Neural cell (in vitro differentiated cells): Measurements from ENCODE around the gene VPS37B. TPM values are rescaled to one million over a fixed set of nuclear protein-coding genes. Genes with fewer than 3 reads are reported as not detected.

Experiments
- H2AFZ ChIP-seq: fragments of 200-600, 300-800 bp; sonication (generic), shearing (Covaris generic); 2 replicates; pipeline ENCODE4 v1.6.0; 2014; ENCODE audit warnings: low read depth, mild to moderate bottlenecking, antibody characterized with exemption, low read length, moderate library complexity
- H3F3A ChIP-seq: fragments of 200-600 bp; shearing (Covaris generic); 2 replicates; pipeline ENCODE4 v1.6.1; 2016; ENCODE audit warnings: mild to moderate bottlenecking, moderate library complexity, mixed read lengths, antibody characterized with exemption, low read length; ENCODE audit not compliant: insufficient read depth, poor library complexity, severe bottlenecking
- H3K27ac ChIP-seq: fragments of 200-600, 300-800 bp; sonication (generic), shearing (Covaris generic); 2 replicates; pipeline ENCODE4 v1.5.1; 2014; ENCODE audit warnings: mild to moderate bottlenecking, low read length, moderate library complexity
- H3K27me3 ChIP-seq: fragments of 300-800, 200-600 bp; sonication (generic), shearing (Covaris generic); 2 replicates; pipeline ENCODE4 v1.6.0; 2014; ENCODE audit warnings: mild to moderate bottlenecking, low read depth, low read length, moderate library complexity; ENCODE audit not compliant: insufficient read depth
- H3K36me3 ChIP-seq: fragments of 300-800, 200-600 bp; sonication (generic), shearing (Covaris generic); 2 replicates; pipeline ENCODE4 v1.5.1; 2014; ENCODE audit warnings: mild to moderate bottlenecking, antibody characterized with exemption, low read length, moderate library complexity; ENCODE audit not compliant: insufficient read depth
- H3K4me2 ChIP-seq: fragments of 300-800, 200-600 bp; sonication (generic), shearing (Covaris generic); 2 replicates; pipeline ENCODE4 v1.6.0; 2014; ENCODE audit warnings: mild to moderate bottlenecking, low read length
- H3K4me3 ChIP-seq: fragments of 300-800, 200-600 bp; sonication (generic), shearing (Covaris generic); 2 replicates; pipeline ENCODE4 v1.5.1; 2014; ENCODE audit warnings: mild to moderate bottlenecking, low read length, moderate library complexity
- H3K79me2 ChIP-seq: fragments of 200-600 bp; shearing (Covaris generic); replicated peaks from 2 replicates; pipeline ENCODE4 v1.6.0; 2014; ENCODE audit warnings: mild to moderate bottlenecking, low read length, moderate library complexity; ENCODE audit not compliant: insufficient read depth
- H3K9ac ChIP-seq: fragments of 300-800, 200-600 bp; sonication (generic), shearing (Covaris generic); 2 replicates; pipeline ENCODE4 v1.6.1; 2016; ENCODE audit warnings: mild to moderate bottlenecking, low read length, mixed read lengths
- H3K9me2 ChIP-seq: fragments of 200-600 bp; shearing (Covaris generic); 2 replicates; pipeline ENCODE4 v1.6.1; 2016; ENCODE audit warnings: mild to moderate bottlenecking, low read length, mixed read lengths; ENCODE audit not compliant: insufficient read depth
- H3K9me3 ChIP-seq: fragments of 200-600, 300-800 bp; sonication (generic), shearing (Covaris generic); 2 replicates; pipeline ENCODE4 v1.6.1; 2016; ENCODE audit warnings: mild to moderate bottlenecking, mixed run types, low read length, moderate library complexity, mixed read lengths
- H4K20me1 ChIP-seq: fragments of 200-600 bp; shearing (Covaris generic); 2 replicates; pipeline ENCODE4 v1.6.1; 2016; ENCODE audit warnings: mild to moderate bottlenecking, mixed run types; ENCODE audit not compliant: insufficient read depth
- CTCF ChIP-seq: fragments of 450-650 bp; IDR thresholded peaks from 2 replicates; pipeline ENCODE4 v1.5.1; 2014; ENCODE audit warnings: antibody characterized with exemption, mild to moderate bottlenecking, moderate library complexity; ENCODE audit not compliant: poor library complexity, severe bottlenecking
- EP300 ChIP-seq: fragments of 450-650 bp; conservative IDR thresholded peaks from 2 replicates; pipeline ENCODE4 v1.6.1; 2014; ENCODE audit warnings: antibody characterized with exemption, mild to moderate bottlenecking, moderate library complexity; ENCODE audit not compliant: poor library complexity, severe bottlenecking
- EZH2 ChIP-seq: fragments of 200-600, 300-800 bp; shearing (Covaris generic), sonication (generic); IDR thresholded peaks from 2 replicates; pipeline ENCODE4 v1.6.1; 2014; ENCODE audit warnings: antibody characterized with exemption, low read length, borderline replicate concordance, mild to moderate bottlenecking; ENCODE audit not compliant: insufficient read depth, poor library complexity, severe bottlenecking
- MXI1 ChIP-seq: fragments of 450-650 bp; conservative IDR thresholded peaks from 2 replicates; pipeline ENCODE4 v1.6.1; 2014; ENCODE audit warnings: antibody characterized with exemption, mild to moderate bottlenecking; ENCODE audit not compliant: poor library complexity, severe bottlenecking
- POLR2AphosphoS5 ChIP-seq: IDR thresholded peaks from 2 replicates; pipeline ENCODE4 v1.6.1; 2012
- RAD21 ChIP-seq: fragments of 450-650 bp; conservative IDR thresholded peaks from 2 replicates; pipeline ENCODE4 v1.6.1; 2014; ENCODE audit warnings: antibody characterized with exemption, mild to moderate bottlenecking, moderate library complexity
- REST ChIP-seq: IDR thresholded peaks from 2 replicates; pipeline ENCODE4 v1.6.1; 2012; ENCODE audit warnings: borderline replicate concordance
- SMC3 ChIP-seq: fragments of 450-650 bp; conservative IDR thresholded peaks from 2 replicates; pipeline ENCODE4 v1.6.1; 2014; ENCODE audit warnings: antibody characterized with exemption, mild to moderate bottlenecking, moderate library complexity; ENCODE audit not compliant: poor library complexity
- TAF1 ChIP-seq: IDR thresholded peaks from 2 replicates; pipeline ENCODE4 v1.6.1; 2012; ENCODE audit warnings: low read depth
- polyA plus RNA-seq: library from polyadenylated mRNA; depleted of rRNA; stranded (reverse); fragments of >200 nt; gene quantifications from 2 replicates; pipeline ENCODE4 v1.2.3, GENCODE V29; 2014

VPS37B gene
- polyA plus RNA-seq, 1 donor from 2014 or later, result 30.2 TPM

GRCh38 chr12:122870163-122870842 is 25.6 kb downstream of the VPS37B start:
- H3F3A ChIP-seq, result peaks cover 12% of the 10 kb centered on the region
- H3K9me3 ChIP-seq, result no peaks in the 10 kb centered on the region
- peaks cover 32% of the 10 kb centered on the region for H3K79me2 ChIP-seq
- no peaks in the 10 kb centered on the region for H4K20me1 ChIP-seq
- no peak overlapping the region for H3K4me2 ChIP-seq
- no peaks in the 10 kb centered on the region for H3K27me3 ChIP-seq
- H3K9ac ChIP-seq, result no peak overlapping the region
- TF ChIP-seq POLR2AphosphoS5, result no peak
- TF ChIP-seq SMC3, result no peak
- no peak for TF ChIP-seq CTCF
- no peak for TF ChIP-seq REST
- no peak for TF ChIP-seq EZH2
- TF ChIP-seq MXI1, result no peak
- no peak for TF ChIP-seq TAF1
- no peak for TF ChIP-seq EP300
- TF ChIP-seq RAD21, result no peak
- no peak overlapping the region for H2AFZ ChIP-seq
- H3K27ac ChIP-seq, result peak overlapping the region; percentile 97
- H3K4me3 ChIP-seq, result no peak overlapping the region
- H3K9me2 ChIP-seq, result no peaks in the 10 kb centered on the region
- H3K36me3 ChIP-seq, result no peaks in the 10 kb centered on the region

- Histone ChIP-seq H3K36me3 (no peaks in the 10 kb centered on the region), H3K27ac (no peak overlapping the region), H3K4me2 (no peak overlapping the region), H3K79me2 (peaks cover 26% of the 10 kb centered on the region), H3F3A (peaks cover 12% of the 10 kb centered on the region), H3K9ac (no peak overlapping the region), H2AFZ (no peak overlapping the region), H3K4me3 (no peak overlapping the region), H4K20me1 (no peaks in the 10 kb centered on the region), H3K9me2 (no peaks in the 10 kb centered on the region), H3K27me3 (no peaks in the 10 kb centered on the region), H3K9me3 (no peaks in the 10 kb centered on the region)
- TF ChIP-seq EP300, result no peak
- TF ChIP-seq CTCF, result no peak
- TF ChIP-seq RAD21, result no peak
- TF ChIP-seq TAF1, result no peak
- TF ChIP-seq POLR2AphosphoS5, result no peak
- no peak for TF ChIP-seq EZH2
Observed at GRCh38 chr12:122869207-122869973, 26.5 kb downstream of the VPS37B start.
